GM20000 (cell line): ENCODE measurements around the gene NAV2.

Source experiments
- DNase-seq: peaks from one replicate; pipeline ENCODE4 v3.0.0; 2012; ENCODE audit warnings: low spot score
- CTCF ChIP-seq: IDR thresholded peaks from 2 replicates; pipeline ENCODE4 v1.5.1; 2012; ENCODE audit warnings: mild to moderate bottlenecking, control low read depth; ENCODE audit errors: extremely low read depth, missing control alignments

NAV2 gene

GRCh38 chr11:19817265-19817851 is 104.7 kb downstream of the NAV2 start:
- TF ChIP-seq CTCF, result no peak
- DNase-seq, result no peak

- DNase-seq, result no peak
- no peak for TF ChIP-seq CTCF
Observed at GRCh38 chr11:19817870-19818269, 105.2 kb downstream of the NAV2 start.

GRCh38 chr11:19818619-19819018 is 106.0 kb downstream of the NAV2 start:
- no peak for DNase-seq

GRCh38 chr11:19819148-19819547 is 106.5 kb downstream of the NAV2 start:
- no peak for DNase-seq
- no peak for TF ChIP-seq CTCF

More at GRCh38 chr11:19818619-19819018, 106.0 kb downstream of the NAV2 start:
- no peak for TF ChIP-seq CTCF

GRCh38 chr11:19820100-19820499 is 107.5 kb downstream of the NAV2 start:
- no peak for TF ChIP-seq CTCF
- no peak for DNase-seq

- no peak for DNase-seq
- no peak for TF ChIP-seq CTCF
Observed at GRCh38 chr11:19821412-19821875, 108.8 kb downstream of the NAV2 start.

GRCh38 chr11:19821993-19822392 is 109.4 kb downstream of the NAV2 start:
- no peak for DNase-seq
- no peak for TF ChIP-seq CTCF
